CD4-positive, alpha-beta memory T cell (primary cell): ENCODE measurements around the gene ANK2. TPM values are rescaled to one million over a fixed set of nuclear protein-coding genes. Genes with fewer than 3 reads are reported as not detected.

Experiments
- CTCF ChIA-PET: fragments of 350-600 bp; sonication (Branson Sonifier 250); formaldehyde crosslinking; loops from one replicate; lab custom pipeline; 2021; ENCODE audit warnings: inconsistent platforms; ENCODE audit not compliant: partially characterized antibody; lab: Charles Lee
- POLR2A ChIA-PET: fragments of 350-600 bp; sonication (Branson Sonifier 250); formaldehyde crosslinking; loops from one replicate; lab custom pipeline; 2021; ENCODE audit not compliant: partially characterized antibody; lab: Charles Lee
- DNase-seq, 5 donors: peaks; one replicate each; pipeline versions ENCODE4 v3.0.0 to v3.0.0-alpha.2; 2020 to 2022; ENCODE audit warnings: mixed read lengths in 1 of 5
- H3K27ac ChIP-seq: one replicate; pipeline ENCODE4 v1.7.0; 2013; ENCODE audit warnings: low read depth, low read length
- H3K27me3 ChIP-seq: 2 replicates; pipeline ENCODE4 v1.7.0; 2013; ENCODE audit warnings: mild to moderate bottlenecking, low read length, moderate library complexity; ENCODE audit not compliant: insufficient read depth
- H3K36me3 ChIP-seq: 2 replicates; pipeline ENCODE4 v1.7.0; 2013; ENCODE audit warnings: mild to moderate bottlenecking, low read length, moderate library complexity; ENCODE audit not compliant: insufficient read depth
- H3K4me1 ChIP-seq: 2 replicates; pipeline ENCODE4 v1.7.0; 2013; ENCODE audit warnings: mild to moderate bottlenecking, low read length, moderate library complexity; ENCODE audit not compliant: insufficient read depth
- H3K4me3 ChIP-seq, 2 donors: one replicate each; pipeline ENCODE4 v1.7.0; 2013; ENCODE audit warnings: low read length in 2 of 2, mild to moderate bottlenecking in 1 of 2
- H3K9me3 ChIP-seq, 2 donors: one replicate each; pipeline ENCODE4 v1.7.0; 2013; ENCODE audit warnings: low read length in 2 of 2, control low read depth in 1 of 2; ENCODE audit not compliant: control insufficient read depth in 1 of 2
- H3K27ac Mint-ChIP-seq, 7 donors: one replicate each; pipeline ENCODE4 v1.8.0; 2020 to 2021; ENCODE audit warnings: mixed read lengths in 7 of 7, mild to moderate bottlenecking in 6 of 7, inconsistent platforms in 3 of 7, moderate library complexity in 3 of 7
- H3K27me3 Mint-ChIP-seq, 2 donors: one replicate each; pipeline ENCODE4 v1.8.0; 2020 to 2021; ENCODE audit warnings: mixed read lengths in 2 of 2
- H3K36me3 Mint-ChIP-seq, 2 donors: one replicate each; pipeline ENCODE4 v1.8.0; 2020 to 2021; ENCODE audit warnings: mixed read lengths in 2 of 2, inconsistent platforms in 1 of 2, mild to moderate bottlenecking in 1 of 2
- H3K4me1 Mint-ChIP-seq, 4 donors: one replicate each; pipeline ENCODE4 v1.8.0; 2020 to 2021; ENCODE audit warnings: mixed read lengths in 4 of 4, mild to moderate bottlenecking in 1 of 4
- H3K4me3 Mint-ChIP-seq, 8 donors: one replicate each; pipeline ENCODE4 v1.8.0; 2020 to 2021; ENCODE audit warnings: mixed read lengths in 8 of 8, mild to moderate bottlenecking in 7 of 8, moderate library complexity in 6 of 8, inconsistent platforms in 3 of 8
- H3K9me3 Mint-ChIP-seq, 8 donors: one replicate each; pipeline ENCODE4 v1.8.0; 2020 to 2021; ENCODE audit warnings: mixed read lengths in 8 of 8, mild to moderate bottlenecking in 5 of 8, inconsistent platforms in 3 of 8, moderate library complexity in 1 of 8
- intact Hi-C: fragments of 100-400 bp; cut with micrococcal nuclease; formaldehyde crosslinking; loops from one replicate; pipeline ENCODE4 v1.15.1; 2023
- polyA plus RNA-seq, 2 donors: library from polyadenylated mRNA; unstranded; fragments of 300-500 nt; fragmentation: Illumina TruSeq; gene quantifications; one replicate each; pipeline ENCODE4 v1.2.3, GENCODE V29; 2021
- total RNA-seq, 2 experiments: library from RNA; stranded (reverse); gene quantifications; one replicate each; pipeline ENCODE4 v1.2.3, GENCODE V29; 2021

ANK2 gene
- total and polyA plus RNA-seq, 4 experiments from 2014 or later, result not detected

DNA sequence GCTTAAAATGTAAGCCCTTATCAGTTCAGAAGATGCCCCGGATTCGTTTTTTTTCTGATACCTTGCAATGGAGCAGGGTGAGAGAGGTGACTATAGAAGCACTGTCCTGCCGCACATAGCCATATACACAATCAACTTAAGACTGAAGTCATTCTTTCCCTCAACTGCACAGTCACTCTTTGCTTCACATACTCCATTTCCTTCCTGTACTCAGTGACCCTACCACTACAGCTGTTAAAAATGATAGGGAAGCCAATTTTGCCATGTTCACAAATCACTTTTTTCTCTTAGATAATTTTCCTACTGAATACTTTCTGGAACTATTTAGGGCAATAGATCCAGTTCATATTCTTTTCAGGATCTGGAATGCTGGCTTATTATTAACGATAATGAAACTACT is 300.0 kb downstream of the ANK2 start:
- H3K36me3 Mint-ChIP-seq, result no peaks in the 10 kb centered on the region
- H3K27ac Mint-ChIP-seq, result no peak overlapping the region
- Histone ChIP-seq H3K9me3 (no peaks in the 10 kb centered on the region), H3K27ac (no peak overlapping the region), H3K36me3 (no peaks in the 10 kb centered on the region), H3K27me3 (no peaks in the 10 kb centered on the region), H3K4me1 (no peaks in the 10 kb centered on the region), H3K4me3 (no peak overlapping the region)
- ChIA-PET CTCF (no interaction called here), POLR2A (no interaction called here)
- DNase-seq, result no peak
- no peak overlapping the region for H3K4me3 Mint-ChIP-seq
- peaks cover 0 to 2% (median 0%) of the 10 kb centered on the region in 8 donors for H3K9me3 Mint-ChIP-seq
- intact Hi-C loops, result no loop called here
- H3K27me3 Mint-ChIP-seq, result peaks cover 5% of the 10 kb centered on the region in 2 donors
- peaks cover 2 to 12% (median 8%) of the 10 kb centered on the region in 4 donors for H3K4me1 Mint-ChIP-seq

GRCh38 chr4:113350576-113350975 is 301.1 kb downstream of the ANK2 start:
- Mint-ChIP-seq H3K4me3 (no peak overlapping the region), H3K27ac (no peak overlapping the region), H3K36me3 (no peaks in the 10 kb centered on the region), H3K9me3 (peaks cover 0 to 2% (median 0%) of the 10 kb centered on the region in 8 donors), H3K27me3 (peaks cover 5% of the 10 kb centered on the region in 2 donors), H3K4me1 (peaks cover 14 to 23% (median 19%) of the 10 kb centered on the region in 4 donors)
- Histone ChIP-seq H3K27ac (no peak overlapping the region), H3K36me3 (no peaks in the 10 kb centered on the region), H3K9me3 (no peaks in the 10 kb centered on the region), H3K27me3 (no peaks in the 10 kb centered on the region), H3K4me1 (peaks cover 10% of the 10 kb centered on the region), H3K4me3 (no peak overlapping the region)
- ChIA-PET POLR2A (no interaction called here), CTCF (no interaction called here)
- DNase-seq, result no peak
- intact Hi-C loops, result no loop called here

DNA sequence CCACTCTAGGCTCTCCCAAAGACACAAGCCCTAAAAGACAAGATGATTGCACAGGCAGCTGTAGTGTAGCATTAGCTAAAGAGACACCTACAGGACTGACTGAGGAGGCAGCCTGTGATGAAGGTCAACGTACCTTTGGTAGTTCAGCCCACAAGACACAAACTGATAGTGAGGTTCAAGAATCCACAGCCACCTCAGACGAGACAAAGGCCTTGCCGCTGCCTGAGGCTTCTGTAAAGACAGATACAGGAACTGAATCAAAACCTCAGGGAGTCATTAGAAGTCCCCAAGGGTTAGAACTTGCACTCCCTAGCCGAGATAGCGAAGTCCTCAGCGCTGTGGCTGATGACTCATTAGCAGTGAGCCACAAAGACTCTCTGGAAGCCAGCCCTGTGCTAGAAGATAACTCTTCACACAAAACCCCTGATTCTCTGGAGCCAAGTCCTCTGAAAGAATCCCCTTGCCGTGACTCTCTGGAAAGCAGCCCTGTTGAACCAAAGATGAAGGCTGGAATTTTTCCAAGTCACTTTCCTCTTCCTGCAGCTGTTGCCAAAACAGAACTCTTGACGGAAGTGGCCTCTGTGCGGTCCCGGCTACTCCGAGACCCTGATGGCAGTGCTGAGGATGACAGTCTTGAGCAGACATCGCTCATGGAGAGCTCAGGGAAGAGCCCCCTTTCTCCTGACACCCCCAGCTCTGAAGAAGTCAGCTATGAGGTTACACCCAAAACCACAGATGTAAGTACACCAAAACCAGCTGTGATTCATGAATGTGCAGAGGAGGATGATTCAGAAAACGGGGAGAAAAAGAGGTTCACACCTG is 306.3 kb downstream of the ANK2 start:
- no peaks in the 10 kb centered on the region for H3K27me3 ChIP-seq
- peaks cover 0 to 4% of the 10 kb centered on the region in 2 donors for H3K36me3 Mint-ChIP-seq
- ChIA-PET POLR2A (no interaction called here), CTCF (interaction anchor here (1.2 to 1.5 kb wide), 2 partner anchors 12 to 37 kb away, joined by 3 read pairs; no protein-coding TSS in a partner anchor)
- peaks cover 0 to 12% (median 5%) of the 10 kb centered on the region in 8 donors for H3K9me3 Mint-ChIP-seq
- H3K27me3 Mint-ChIP-seq, result peaks cover 0 to 1% of the 10 kb centered on the region in 2 donors
- no peaks in the 10 kb centered on the region for H3K9me3 ChIP-seq
- H3K36me3 ChIP-seq, result no peaks in the 10 kb centered on the region
- H3K4me1 ChIP-seq, result peaks cover 19% of the 10 kb centered on the region
- peak; percentile 57 to 87 (median 62) for DNase-seq
- peak overlapping the region in 1 of 2 donors; percentile 15 for H3K4me3 ChIP-seq
- H3K27ac Mint-ChIP-seq, result peak overlapping the region; percentile 80 to 91 (median 85)
- peak overlapping the region; percentile 71 to 82 (median 78) for H3K4me3 Mint-ChIP-seq
- intact Hi-C loops, result loop anchor here (5.0 kb wide), 1 partner anchor 407 kb away; the partner anchor contains the start of gene CAMK2D
- no peak overlapping the region for H3K27ac ChIP-seq
- peaks cover 18 to 32% (median 27%) of the 10 kb centered on the region in 4 donors for H3K4me1 Mint-ChIP-seq

DNA sequence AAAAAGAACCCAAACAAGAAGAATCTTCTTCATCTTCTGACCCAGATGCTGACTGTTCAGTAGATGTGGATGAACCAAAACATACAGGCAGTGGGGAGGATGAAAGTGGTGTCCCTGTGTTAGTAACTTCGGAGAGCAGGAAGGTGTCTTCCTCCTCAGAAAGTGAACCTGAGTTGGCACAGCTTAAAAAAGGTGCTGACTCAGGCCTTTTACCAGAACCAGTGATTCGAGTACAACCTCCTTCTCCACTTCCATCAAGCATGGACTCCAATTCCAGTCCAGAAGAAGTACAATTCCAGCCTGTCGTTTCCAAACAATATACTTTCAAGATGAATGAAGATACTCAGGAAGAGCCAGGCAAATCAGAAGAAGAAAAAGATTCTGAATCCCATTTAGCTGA is 307.0 kb downstream of the ANK2 start:
- H3K27ac Mint-ChIP-seq, result peak overlapping the region in 1 of 7 donors; percentile 80
- POLR2A ChIA-PET, result no interaction called here
- CTCF ChIA-PET, result no interaction called here
- no peaks in the 10 kb centered on the region for H3K9me3 ChIP-seq
- no peak overlapping the region for H3K27ac ChIP-seq
- DNase-seq, result no peak
- no peaks in the 10 kb centered on the region for H3K36me3 ChIP-seq
- peaks cover 18 to 32% (median 27%) of the 10 kb centered on the region in 4 donors for H3K4me1 Mint-ChIP-seq
- peaks cover 0 to 4% of the 10 kb centered on the region in 2 donors for H3K36me3 Mint-ChIP-seq
- H3K4me3 ChIP-seq, result no peak overlapping the region
- H3K9me3 Mint-ChIP-seq, result peaks cover 0 to 12% (median 5%) of the 10 kb centered on the region in 8 donors
- intact Hi-C loops, result loop anchor here (5.0 kb wide), 1 partner anchor 406 kb away; the partner anchor contains the start of gene CAMK2D
- H3K27me3 ChIP-seq, result no peaks in the 10 kb centered on the region
- H3K4me1 ChIP-seq, result peaks cover 19% of the 10 kb centered on the region
- peaks cover 0 to 1% of the 10 kb centered on the region in 2 donors for H3K27me3 Mint-ChIP-seq
- H3K4me3 Mint-ChIP-seq, result peak overlapping the region in 2 of 8 donors; percentile 79 to 81

- H3K36me3 ChIP-seq, result no peaks in the 10 kb centered on the region
- no peaks in the 10 kb centered on the region for H3K9me3 ChIP-seq
- Mint-ChIP-seq H3K36me3 (peaks cover 0 to 4% of the 10 kb centered on the region in 2 donors), H3K27ac (no peak overlapping the region), H3K4me1 (peaks cover 17 to 28% (median 20%) of the 10 kb centered on the region in 4 donors), H3K9me3 (peaks cover 0 to 12% (median 4%) of the 10 kb centered on the region in 8 donors), H3K27me3 (peaks cover 0 to 4% of the 10 kb centered on the region in 2 donors), H3K4me3 (no peak overlapping the region)
- CTCF ChIA-PET, result no interaction called here
- POLR2A ChIA-PET, result no interaction called here
- intact Hi-C loops, result loop anchor here (5.0 kb wide), 1 partner anchor 404 kb away; the partner anchor contains the start of gene CAMK2D
- H3K4me1 ChIP-seq, result peaks cover 19% of the 10 kb centered on the region
- no peaks in the 10 kb centered on the region for H3K27me3 ChIP-seq
- H3K4me3 ChIP-seq, result no peak overlapping the region
- DNase-seq, result no peak
- no peak overlapping the region for H3K27ac ChIP-seq
Observed at GRCh38 chr4:113358784-113359183, 309.3 kb downstream of the ANK2 start.

DNA sequence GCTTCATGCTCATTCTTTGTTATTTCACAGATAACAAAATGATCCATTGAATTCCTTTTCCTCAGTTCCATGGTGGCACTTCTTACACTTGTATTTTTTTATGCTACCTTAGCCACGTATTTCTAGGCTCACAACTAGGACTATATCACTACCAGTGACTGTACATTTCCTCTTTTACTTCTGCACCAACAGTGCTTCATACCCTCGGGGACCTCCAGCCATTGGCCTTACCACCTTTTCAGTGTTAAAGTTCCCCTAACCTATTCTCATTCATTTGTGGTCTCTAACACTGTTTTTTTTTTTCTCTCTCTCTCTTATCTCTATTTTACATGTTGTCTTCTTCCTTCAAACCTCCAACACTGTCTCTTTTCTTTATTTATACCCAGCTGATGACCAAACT is 315.9 kb downstream of the ANK2 start:
- no peaks in the 10 kb centered on the region for H3K36me3 ChIP-seq
- DNase-seq, result no peak
- Mint-ChIP-seq H3K27me3 (peaks cover 2 to 3% of the 10 kb centered on the region in 2 donors), H3K9me3 (no peaks in the 10 kb centered on the region), H3K36me3 (no peaks in the 10 kb centered on the region), H3K4me3 (no peak overlapping the region), H3K27ac (no peak overlapping the region), H3K4me1 (no peaks in the 10 kb centered on the region)
- ChIA-PET POLR2A (no interaction called here), CTCF (no interaction called here)
- intact Hi-C loops, result no loop called here
- no peaks in the 10 kb centered on the region for H3K27me3 ChIP-seq
- H3K27ac ChIP-seq, result no peak overlapping the region
- no peaks in the 10 kb centered on the region for H3K9me3 ChIP-seq
- H3K4me1 ChIP-seq, result no peaks in the 10 kb centered on the region
- no peak overlapping the region for H3K4me3 ChIP-seq

- H3K27ac Mint-ChIP-seq, result no peak overlapping the region
- H3K36me3 Mint-ChIP-seq, result no peaks in the 10 kb centered on the region
- H3K9me3 ChIP-seq, result no peaks in the 10 kb centered on the region
- H3K4me3 Mint-ChIP-seq, result no peak overlapping the region
- H3K27me3 Mint-ChIP-seq, result peaks cover 0 to 2% of the 10 kb centered on the region in 2 donors
- ChIA-PET POLR2A (no interaction called here), CTCF (no interaction called here)
- no peak for DNase-seq
- intact Hi-C loops, result no loop called here
- no peaks in the 10 kb centered on the region for H3K4me1 ChIP-seq
- no peaks in the 10 kb centered on the region for H3K27me3 ChIP-seq
- H3K27ac ChIP-seq, result no peak overlapping the region
- no peaks in the 10 kb centered on the region for H3K36me3 ChIP-seq
- H3K9me3 Mint-ChIP-seq, result no peaks in the 10 kb centered on the region
- H3K4me1 Mint-ChIP-seq, result no peaks in the 10 kb centered on the region
- H3K4me3 ChIP-seq, result no peak overlapping the region
Observed at GRCh38 chr4:113368056-113368455, 318.6 kb downstream of the ANK2 start.
